ENCODE results near the gene GSTK1. TPM values are rescaled to one million over a fixed set of nuclear protein-coding genes. Genes with fewer than 3 reads are reported as not detected.

Gene GSTK1
- 126 and 130 TPM in 2 replicates for total RNA-seq

GRCh38 chr7:143263266-143264195 lies at the start of gene GSTK1:
TSS of gene GSTK1 (plus strand) at chr7:143263441. CDS start at chr7:143263514, 73 bp downstream.

GRCh38 chr7:143221737-143222136 lies 41.5 kb upstream of the GSTK1 start, which contains the start of gene TAS2R40:
TSS of gene TAS2R40 (plus strand) at chr7:143222037. CDS start at chr7:143222079, 42 bp downstream.

GRCh38 chr7:143284591-143285469 lies 21.6 kb downstream of the GSTK1 start, which contains the start of gene TMEM139:
TSS of gene TMEM139 (plus strand) at chr7:143284958. CDS start at chr7:143285958, 1,000 bp downstream.

GRCh38 chr7:143287935-143288826 lies 24.9 kb downstream of the GSTK1 start, which contains the start of gene CASP2:
TSS of gene CASP2 (plus strand) at chr7:143288351. CDS start at chr7:143288456, 105 bp downstream.

GRCh38 chr7:143315776-143316175 lies 52.5 kb downstream of the GSTK1 start, which contains the start of gene CLCN1:
TSS of gene CLCN1 (plus strand) at chr7:143316111. CDS start at chr7:143316213, 102 bp downstream.

Other genes with a start within 250 kb of the GSTK1 start
- gene OR9A2, start 236.3 kb upstream of the GSTK1 start, total RNA-seq: not detected in 2 replicates
- not detected in 2 replicates for gene OR6V1, start 211.1 kb upstream of the GSTK1 start, total RNA-seq
- gene PIP, start 131.4 kb upstream of the GSTK1 start, total RNA-seq: 0.32 and 2.9 TPM in 2 replicates
- gene TAS2R39, start 80.0 kb upstream of the GSTK1 start, total RNA-seq: not detected in 2 replicates
- not detected in 2 replicates for gene TAS2R40, start 41.4 kb upstream of the GSTK1 start, total RNA-seq
- gene TMEM139, start 21.5 kb downstream of the GSTK1 start, total RNA-seq: not detected in 2 replicates
- gene CASP2, start 24.9 kb downstream of the GSTK1 start, total RNA-seq: 6.7 and 9.1 TPM in 2 replicates
- gene CLCN1, start 52.7 kb downstream of the GSTK1 start, total RNA-seq: not detected in 2 replicates
- gene FAM131B, start 99.3 kb downstream of the GSTK1 start, total RNA-seq: 0.36 and 0.97 TPM in 2 replicates
- 148 and 198 TPM in 2 replicates for gene ZYX, start 117.9 kb downstream of the GSTK1 start, total RNA-seq
- not detected in 2 replicates for gene EPHA1, start 145.4 kb downstream of the GSTK1 start, total RNA-seq
- not detected in 2 replicates for gene TAS2R60, start 180.0 kb downstream of the GSTK1 start, total RNA-seq
- gene TAS2R41, start 214.4 kb downstream of the GSTK1 start, total RNA-seq: not detected in 2 replicates